DMS79 (cell line): ENCODE data around the gene TENT4B.
"Not testable (repeated sequence)": the region's sequence is repeated elsewhere in the genome, so short reads cannot be mapped to it uniquely, and the experiment has no call there.

Source experiments
- DNase-seq: peaks from one replicate; lab custom pipeline; 2025; lab: John Stamatoyannopoulos, UW

Gene TENT4B

GRCh38 chr16:50152807-50153595, at the start of gene TENT4B:
TENT4B (plus strand) TSS chr16:50153306; CDS start chr16:50153622, 316 bp downstream.
- no peak for DNase-seq

- DNase-seq = no peak
Measured at GRCh38 chr16:50103764-50104163, 49.3 kb upstream of the TENT4B start.

GRCh38 chr16:50114357-50115129, 38.6 kb upstream of the TENT4B start:
- no peak for DNase-seq

GRCh38 chr16:50120711-50121110, 32.4 kb upstream of the TENT4B start:
- DNase-seq = no peak

- no peak for DNase-seq
Measured at GRCh38 chr16:50121278-50121677, 31.8 kb upstream of the TENT4B start.

- DNase-seq = peak; percentile 8
Measured at GRCh38 chr16:50121721-50122445, 31.2 kb upstream of the TENT4B start.

- DNase-seq = no peak
Measured at GRCh38 chr16:50123417-50123816, 29.7 kb upstream of the TENT4B start.

GRCh38 chr16:50124769-50125168, 28.3 kb upstream of the TENT4B start:
- DNase-seq = no peak

GRCh38 chr16:50126183-50126582, 26.9 kb upstream of the TENT4B start:
- no peak for DNase-seq

- not testable (repeated sequence) for DNase-seq
Measured at GRCh38 chr16:50132571-50132970, 20.5 kb upstream of the TENT4B start.

- DNase-seq = no peak
Measured at GRCh38 chr16:50133214-50133613, 19.9 kb upstream of the TENT4B start.

- DNase-seq = no peak
Measured at GRCh38 chr16:50136399-50136798, 16.7 kb upstream of the TENT4B start.

- no peak for DNase-seq
Measured at GRCh38 chr16:50137268-50137667, 15.8 kb upstream of the TENT4B start.

- DNase-seq = no peak
Measured at GRCh38 chr16:50139580-50139979, 13.5 kb upstream of the TENT4B start.

GRCh38 chr16:50144211-50144610, 8.9 kb upstream of the TENT4B start:
- no peak for DNase-seq

GRCh38 chr16:50146479-50147435, 6.3 kb upstream of the TENT4B start:
- no peak for DNase-seq

GRCh38 chr16:50151322-50151721, 1.8 kb upstream of the TENT4B start:
- no peak for DNase-seq

GRCh38 chr16:50151756-50152155, 1.4 kb upstream of the TENT4B start:
- no peak for DNase-seq

- DNase-seq = no peak
Measured at GRCh38 chr16:50152351-50152806, 727 bp upstream of the TENT4B start.

GRCh38 chr16:50153596-50154419, 702 bp downstream of the TENT4B start:
- no peak for DNase-seq
